Lower leg skin (tissue), 3 donors: ENCODE measurements around the gene SERPINB11.
"Not testable (repeated sequence)": the region's sequence is repeated elsewhere in the genome, so short reads cannot be mapped to it uniquely, and the experiment has no call there.

Experiments
- POLR2A ChIP-seq, 2 donors: fragments of 450-650 bp; IDR thresholded peaks; one replicate each; pipeline ENCODE4 v1.6.1; 2016 to 2017; ENCODE audit warnings: antibody characterized with exemption in 2 of 2, mild to moderate bottlenecking in 1 of 2, moderate library complexity in 1 of 2
- TF ChIP-seq, protein P1 (sequence below), 3 donors: fragments of 450-650 bp; IDR thresholded peaks; one replicate each; pipeline ENCODE4 v1.5.1; 2016; ENCODE audit warnings: antibody characterized with exemption in 3 of 3, mild to moderate bottlenecking in 3 of 3, moderate library complexity in 2 of 3

- TF ChIP-seq POLR2A (IDR thresholded peaks at IDR 0.05), result not testable (repeated sequence)
- TF ChIP-seq, protein P1, sequence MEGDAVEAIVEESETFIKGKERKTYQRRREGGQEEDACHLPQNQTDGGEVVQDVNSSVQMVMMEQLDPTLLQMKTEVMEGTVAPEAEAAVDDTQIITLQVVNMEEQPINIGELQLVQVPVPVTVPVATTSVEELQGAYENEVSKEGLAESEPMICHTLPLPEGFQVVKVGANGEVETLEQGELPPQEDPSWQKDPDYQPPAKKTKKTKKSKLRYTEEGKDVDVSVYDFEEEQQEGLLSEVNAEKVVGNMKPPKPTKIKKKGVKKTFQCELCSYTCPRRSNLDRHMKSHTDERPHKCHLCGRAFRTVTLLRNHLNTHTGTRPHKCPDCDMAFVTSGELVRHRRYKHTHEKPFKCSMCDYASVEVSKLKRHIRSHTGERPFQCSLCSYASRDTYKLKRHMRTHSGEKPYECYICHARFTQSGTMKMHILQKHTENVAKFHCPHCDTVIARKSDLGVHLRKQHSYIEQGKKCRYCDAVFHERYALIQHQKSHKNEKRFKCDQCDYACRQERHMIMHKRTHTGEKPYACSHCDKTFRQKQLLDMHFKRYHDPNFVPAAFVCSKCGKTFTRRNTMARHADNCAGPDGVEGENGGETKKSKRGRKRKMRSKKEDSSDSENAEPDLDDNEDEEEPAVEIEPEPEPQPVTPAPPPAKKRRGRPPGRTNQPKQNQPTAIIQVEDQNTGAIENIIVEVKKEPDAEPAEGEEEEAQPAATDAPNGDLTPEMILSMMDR (IDR thresholded peaks at IDR 0.05), result not testable (repeated sequence)
These were observed 41.0 kb upstream of the SERPINB11 start, which contains the start of gene SERPINB3 for GRCh38 chr18:63661750-63662149.
